ENCODE measurements around the gene NACC2. TPM values are rescaled to one million over a fixed set of nuclear protein-coding genes. Genes with fewer than 3 reads are reported as not detected.
A peak's percentile ranks its signal among the peaks of the same experiment; 100 is the strongest.

Gene NACC2
- total and polyA plus RNA-seq, 2 donors from 2014 or later = 7.1 to 30.9 TPM

- Histone ChIP-seq H3K9ac (ENCODE audit: low read length in 3 of 3) (peak overlapping the region in 1 of 3 donors; percentile 12), H3K9me3 (ENCODE audit: control insufficient read depth in 2 of 3, insufficient read depth in 1 of 3, low read length in 3 of 3) (no peaks in the 10 kb centered on the region), H3K27me3 (ENCODE audit: control insufficient read depth, insufficient read depth, low read length) (no peaks in the 10 kb centered on the region), H3K4me1 (ENCODE audit: control insufficient read depth in 2 of 3, insufficient read depth in 2 of 3, low read depth in 1 of 3, low read length in 3 of 3) (peaks cover 0 to 19% (median 4%) of the 10 kb centered on the region in 3 donors), H3K4me3 (ENCODE audit: low read length in 3 of 3) (no peak overlapping the region), H3K36me3 (ENCODE audit: control insufficient read depth in 2 of 3, insufficient read depth in 3 of 3, low read length in 3 of 3) (no peaks in the 10 kb centered on the region), H3K27ac (ENCODE audit: low read depth in 2 of 2, low read length in 2 of 2) (peak overlapping the region in 1 of 2 donors; percentile 32)
- FAIRE-seq = no peak
- peak in 1 of 5 donors; percentile 62 for DNase-seq
- intact Hi-C loops (cut with DNase I) = no loop called here
- TF ChIP-seq CTCF (IDR thresholded peaks at IDR 0.05; ENCODE audit: borderline replicate concordance, extremely low read depth, insufficient read depth) = no peak
Observed at GRCh38 chr9:136080716-136081112, 14.4 kb downstream of the NACC2 start.

- peaks cover 0 to 17% (median 4%) of the 10 kb centered on the region in 3 donors for H3K4me1 ChIP-seq (ENCODE audit: control insufficient read depth in 2 of 3, insufficient read depth in 2 of 3, low read depth in 1 of 3, low read length in 3 of 3)
- FAIRE-seq = no peak
Observed at GRCh38 chr9:136079916-136080246, 15.2 kb downstream of the NACC2 start.

GRCh38 chr9:136079211-136079915, 15.7 kb downstream of the NACC2 start:
- peaks cover 0 to 17% (median 4%) of the 10 kb centered on the region in 3 donors for H3K4me1 ChIP-seq (ENCODE audit: control insufficient read depth in 2 of 3, insufficient read depth in 2 of 3, low read depth in 1 of 3, low read length in 3 of 3)
- intact Hi-C loops (cut with DNase I) = no loop called here
- no peaks in the 10 kb centered on the region for H3K27me3 ChIP-seq (ENCODE audit: control insufficient read depth, insufficient read depth, low read length)
- FAIRE-seq (no peak), DNase-seq (peak in 1 of 5 donors; percentile 63)
- no peak overlapping the region for H3K4me3 ChIP-seq (ENCODE audit: low read length in 3 of 3)
- H3K27ac ChIP-seq (ENCODE audit: low read depth in 2 of 2, low read length in 2 of 2) = no peak overlapping the region
- H3K9ac ChIP-seq (ENCODE audit: low read length in 3 of 3) = no peak overlapping the region
- no peaks in the 10 kb centered on the region for H3K36me3 ChIP-seq (ENCODE audit: control insufficient read depth in 2 of 3, insufficient read depth in 3 of 3, low read length in 3 of 3)
- H3K9me3 ChIP-seq (ENCODE audit: control insufficient read depth in 2 of 3, insufficient read depth in 1 of 3, low read length in 3 of 3) = no peaks in the 10 kb centered on the region
- TF ChIP-seq CTCF (IDR thresholded peaks at IDR 0.05; ENCODE audit: borderline replicate concordance, extremely low read depth, insufficient read depth) = no peak

More at GRCh38 chr9:136079916-136080246, 15.2 kb downstream of the NACC2 start:
- intact Hi-C loops (cut with DNase I) = no loop called here
- no peaks in the 10 kb centered on the region for H3K36me3 ChIP-seq (ENCODE audit: control insufficient read depth in 2 of 3, insufficient read depth in 3 of 3, low read length in 3 of 3)
- H3K4me3 ChIP-seq (ENCODE audit: low read length in 3 of 3) = no peak overlapping the region
- H3K27me3 ChIP-seq (ENCODE audit: control insufficient read depth, insufficient read depth, low read length) = no peaks in the 10 kb centered on the region
- DNase-seq = peak in 1 of 5 donors; percentile 71
- no peak for TF ChIP-seq CTCF (IDR thresholded peaks at IDR 0.05; ENCODE audit: borderline replicate concordance, extremely low read depth, insufficient read depth)
- H3K9ac ChIP-seq (ENCODE audit: low read length in 3 of 3) = no peak overlapping the region
- no peaks in the 10 kb centered on the region for H3K9me3 ChIP-seq (ENCODE audit: control insufficient read depth in 2 of 3, insufficient read depth in 1 of 3, low read length in 3 of 3)
- H3K27ac ChIP-seq (ENCODE audit: low read depth in 2 of 2, low read length in 2 of 2) = no peak overlapping the region

All from kidney (tissue), 14 donors.